Measurements from ENCODE around the gene PTPRK.

GRCh38 chr6:128000363-128000762 is 520.0 kb downstream of the PTPRK start:
- TF ChIP-seq CTCF (conservative IDR thresholded peaks at IDR 0.05 in 1 of 2, IDR thresholded peaks at IDR 0.05 in 1 of 2; ENCODE audit: extremely low read depth in 1 of 2, insufficient read depth in 1 of 2, low read depth in 1 of 2, low read length in 2 of 2) (no peak), EZH2 (IDR thresholded peaks at IDR 0.05; ENCODE audit: borderline replicate concordance, low read length) (no peak)
